OCI-LY7 (cell line): ENCODE measurements around the gene SWAP70. TPM values are rescaled to one million over a fixed set of nuclear protein-coding genes. Genes with fewer than 3 reads are reported as not detected.

Experiments used
- BruUV-seq: library from RNA; stranded (reverse); fragments of 400-500 nt; replicated peaks from 2 replicates; lab custom pipeline; 2021; lab: Mats Ljungman, UMichigan
- CTCF ChIA-PET: fragments of 300-600 bp; sonication (Branson Sonifier 250); formaldehyde crosslinking; loops from one replicate; lab custom pipeline; 2022; ENCODE audit warnings: antibody characterized with exemption; ENCODE audit not compliant: unreplicated experiment; lab: Charles Lee
- POLR2A ChIA-PET: fragments of 300-600 bp; sonication (Branson Sonifier 250); formaldehyde crosslinking; loops from one replicate; lab custom pipeline; 2022; ENCODE audit warnings: antibody characterized with exemption; lab: Charles Lee
- DNase-seq: peaks from one replicate; pipeline ENCODE4 v3.0.0-alpha.2; 2015; ENCODE audit warnings: low spot score
- H2AFZ ChIP-seq: fragments of 200-600 bp; sonication (generic), shearing (Covaris generic); 2 replicates; pipeline ENCODE4 v1.6.1; 2014; ENCODE audit warnings: mild to moderate bottlenecking, antibody characterized with exemption, low read length, moderate library complexity
- H3K27ac ChIP-seq: fragments of 200-600 bp; sonication (generic); 2 replicates; pipeline ENCODE4 v1.5.1; 2014; ENCODE audit warnings: mixed run types, low read depth, mild to moderate bottlenecking, moderate library complexity, low read length, inconsistent platforms; ENCODE audit not compliant: poor library complexity, severe bottlenecking
- H3K36me3 ChIP-seq: fragments of 200-600 bp; sonication (generic); 2 replicates; pipeline ENCODE4 v1.6.1; 2014; ENCODE audit warnings: mild to moderate bottlenecking, antibody characterized with exemption, low read length, moderate library complexity, mixed read lengths; ENCODE audit not compliant: insufficient read depth
- H3K4me1 ChIP-seq: fragments of 200-600 bp; sonication (generic); 2 replicates; pipeline ENCODE4 v1.5.1; 2014; ENCODE audit warnings: mild to moderate bottlenecking, low read length; ENCODE audit not compliant: insufficient read depth, poor library complexity, severe bottlenecking
- H3K4me2 ChIP-seq: fragments of 200-600 bp; sonication (generic); 2 replicates; pipeline ENCODE4 v1.6.1; 2014; ENCODE audit warnings: mild to moderate bottlenecking, low read length
- H3K4me3 ChIP-seq: fragments of 200-600 bp; sonication (generic); 2 replicates; pipeline ENCODE4 v1.5.1; 2014; ENCODE audit warnings: mild to moderate bottlenecking, low read depth, low read length; ENCODE audit not compliant: poor library complexity, severe bottlenecking
- H3K79me2 ChIP-seq: fragments of 200-600 bp; sonication (generic); 2 replicates; pipeline ENCODE4 v1.6.1; 2016; ENCODE audit warnings: low read depth, mild to moderate bottlenecking, low read length, moderate library complexity, mixed read lengths; ENCODE audit not compliant: insufficient read depth
- H3K9me2 ChIP-seq: fragments of 200-600 bp; sonication (generic); 2 replicates; pipeline ENCODE4 v1.6.1; 2016; ENCODE audit warnings: mild to moderate bottlenecking, low read length, mixed read lengths; ENCODE audit not compliant: insufficient read depth
- H3K9me3 ChIP-seq: fragments of 200-600 bp; sonication (generic); 2 replicates; pipeline ENCODE4 v1.6.1; 2014; ENCODE audit warnings: mild to moderate bottlenecking, mixed run types, low read length, mixed read lengths
- H4K20me1 ChIP-seq: fragments of 200-600 bp; sonication (generic); 2 replicates; pipeline ENCODE4 v1.6.1; 2014; ENCODE audit warnings: mild to moderate bottlenecking, antibody characterized with exemption, low read length, moderate library complexity, mixed read lengths; ENCODE audit not compliant: insufficient read depth
- CTCF ChIP-seq: fragments of 200-600 bp; sonication (generic); conservative IDR thresholded peaks from 2 replicates; pipeline ENCODE4 v1.5.1; 2014; ENCODE audit warnings: mild to moderate bottlenecking, antibody characterized with exemption, low read length, moderate library complexity, mixed read lengths
- EZH2phosphoT487 ChIP-seq: fragments of 200-600 bp; sonication (generic); IDR thresholded peaks from 2 replicates; pipeline ENCODE4 v1.6.1; 2018; ENCODE audit warnings: low read depth, borderline replicate concordance, mild to moderate bottlenecking, mixed run types, antibody characterized with exemption, low read length, moderate library complexity, mixed read lengths
- intact Hi-C: fragments of 100-400 bp; cut with micrococcal nuclease; formaldehyde crosslinking; loops from one replicate; pipeline ENCODE4 v1.10.0; 2022; ENCODE audit not compliant: unreplicated experiment
- total RNA-seq, 2 experiments: library from RNA; depleted of rRNA in 1 of 2; stranded (reverse); fragments of >200 nt in 1 of 2; shearing (Covaris generic) in 1 of 2; gene quantifications; 2 replicates each; pipeline ENCODE4 v1.2.3, GENCODE V29; 2014 to 2022

Gene SWAP70
- total RNA-seq, 2 experiments from 2014 or later = 37.5 to 110 TPM

GRCh38 chr11:9728058-9728457, 64.2 kb downstream of the SWAP70 start:
- peaks cover 49% of the 10 kb centered on the region for H3K79me2 ChIP-seq
- no peak for DNase-seq
- POLR2A ChIA-PET = interaction anchor here (1.0 to 3.1 kb wide), 4 partner anchors 9 to 144 kb away, joined by 3 to 12 read pairs (median 8); no protein-coding TSS in a partner anchor

GRCh38 chr11:9731256-9731655, 67.4 kb downstream of the SWAP70 start:
- H4K20me1 ChIP-seq = no peaks in the 10 kb centered on the region
- no peak for DNase-seq
- intact Hi-C loops = no loop called here
- peaks cover 58% of the 10 kb centered on the region; the same call in 1 of the 2 replicates for H3K79me2 ChIP-seq
- CTCF ChIA-PET = no interaction called here
- BruUV-seq = no TSS peak
- peaks cover 63% of the 10 kb centered on the region for H3K4me1 ChIP-seq
- H3K27ac ChIP-seq = no peak overlapping the region
- H2AFZ ChIP-seq = no peak overlapping the region
- no peak overlapping the region for H3K4me3 ChIP-seq
- H3K36me3 ChIP-seq = peaks cover 99% of the 10 kb centered on the region
- TF ChIP-seq EZH2phosphoT487 = no peak
- TF ChIP-seq CTCF = no peak
- no peaks in the 10 kb centered on the region for H3K9me2 ChIP-seq
- POLR2A ChIA-PET = interaction anchor here (0.9 to 2.1 kb wide), 6 partner anchors 10 to 100 kb away, joined by 3 to 7 read pairs (median 4); no protein-coding TSS in a partner anchor
- H3K4me2 ChIP-seq = no peak overlapping the region
- peaks cover 19% of the 10 kb centered on the region for H3K9me3 ChIP-seq

More at GRCh38 chr11:9728058-9728457, 64.2 kb downstream of the SWAP70 start:
- no peak overlapping the region for H3K27ac ChIP-seq
- no peak overlapping the region for H2AFZ ChIP-seq
- H4K20me1 ChIP-seq = no peaks in the 10 kb centered on the region
- H3K9me2 ChIP-seq = no peaks in the 10 kb centered on the region
- intact Hi-C loops = no loop called here
- no peak overlapping the region for H3K4me3 ChIP-seq
- H3K9me3 ChIP-seq = no peaks in the 10 kb centered on the region
- TF ChIP-seq EZH2phosphoT487 (no peak), CTCF (peak; percentile 61)
- CTCF ChIA-PET = no interaction called here
- 0 out of 2 replicates have a peak overlapping the region, but pooled peaks have one; percentile 7 for H3K4me2 ChIP-seq
- peaks cover 93% of the 10 kb centered on the region for H3K36me3 ChIP-seq
- peaks cover 66% of the 10 kb centered on the region for H3K4me1 ChIP-seq
- BruUV-seq = no TSS peak

- Histone ChIP-seq H3K4me2 (no peak overlapping the region), H3K4me3 (no peak overlapping the region), H3K36me3 (peaks cover 100% of the 10 kb centered on the region), H2AFZ (no peak overlapping the region), H3K4me1 (peaks cover 64% of the 10 kb centered on the region), H3K9me2 (no peaks in the 10 kb centered on the region), H3K79me2 (peaks cover 60% of the 10 kb centered on the region; the same call in 1 of the 2 replicates), H4K20me1 (no peaks in the 10 kb centered on the region), H3K27ac (no peak overlapping the region), H3K9me3 (peaks cover 20% of the 10 kb centered on the region)
- BruUV-seq = no TSS peak
- ChIA-PET CTCF (no interaction called here), POLR2A (interaction anchor here (0.6 to 2.1 kb wide), 4 partner anchors 15 to 422 kb away, joined by 4 to 8 read pairs (median 8); no protein-coding TSS in a partner anchor)
- intact Hi-C loops = no loop called here
- DNase-seq = no peak
- TF ChIP-seq EZH2phosphoT487 (no peak), CTCF (no peak)
These were observed 68.6 kb downstream of the SWAP70 start for GRCh38 chr11:9732453-9732852.
